Testis (tissue), 3 donors: ENCODE measurements around the gene TTC39B. TPM values are rescaled to one million over a fixed set of nuclear protein-coding genes. Genes with fewer than 3 reads are reported as not detected.

Experiments
- DNase-seq: peaks from one replicate; pipeline ENCODE4 v3.0.0-alpha.2; 2019
- H3K27ac ChIP-seq, 2 donors: fragments of 200-600 bp; sonication (generic); one replicate each; pipeline ENCODE4 v1.5.1; 2019
- H3K27me3 ChIP-seq: fragments of 200-600 bp; sonication (generic); one replicate; pipeline ENCODE4 v1.5.1; 2019
- H3K36me3 ChIP-seq: fragments of 200-600 bp; sonication (generic); one replicate; pipeline ENCODE4 v1.5.1; 2017; ENCODE audit warnings: low read depth; ENCODE audit errors: missing control alignments
- H3K4me1 ChIP-seq: fragments of 200-600 bp; sonication (generic); one replicate; pipeline ENCODE4 v1.5.1; 2019
- H3K4me3 ChIP-seq, 2 donors: fragments of 200-600 bp; sonication (generic); one replicate each; pipeline ENCODE4 v1.5.1; 2017 to 2019
- H3K9me3 ChIP-seq: fragments of 200-600 bp; sonication (generic); one replicate; pipeline ENCODE4 v1.5.1; 2017
- CTCF ChIP-seq, 3 experiments: fragments of 450-650 bp in 2 of 3; fragments of 200-600 bp in 1 of 3; sonication (generic) in 1 of 3; IDR thresholded peaks; one replicate each; pipeline ENCODE4 v1.5.1; 2016 to 2019; ENCODE audit warnings: antibody characterized with exemption in 3 of 3, mild to moderate bottlenecking in 2 of 3, moderate library complexity in 1 of 3
- POLR2A ChIP-seq: fragments of 450-650 bp; IDR thresholded peaks from one replicate; pipeline ENCODE4 v1.6.1; 2017; ENCODE audit warnings: antibody characterized with exemption, mild to moderate bottlenecking, moderate library complexity
- WGBS, 2 donors: methylation state at CpG; one replicate each; pipeline ENCODE4 v1.1.5; 2018; 5-methylcytosine and 5-hydroxymethylcytosine counted together
- intact Hi-C: fragments of 100-400 bp; cut with DNase I; formaldehyde crosslinking; loops from one replicate; pipeline ENCODE4 v1.15.1; 2023; ENCODE audit warnings: low total_unique reads
- polyA plus RNA-seq: library from polyadenylated mRNA; stranded (reverse); fragments of 350-450 nt; fragmentation: Illumina TruSeq; extraction: RNeasy Lipid Tissue Mini Kit (QIAGEN cat#74804); gene quantifications from one replicate; pipeline ENCODE4 v1.2.3, GENCODE V29; 2014; ENCODE audit warnings: low read depth, low replicate concordance; ENCODE audit not compliant: insufficient read depth
- total RNA-seq, 2 donors: library from RNA; depleted of rRNA; stranded (reverse); fragments of >200 nt; gene quantifications; one replicate each; pipeline ENCODE4 v1.2.3, GENCODE V29; 2016

TTC39B gene
- total and polyA plus RNA-seq, 3 donors from 2014 or later, result 5.7 to 8.9 (median 8.5) TPM

GRCh38 chr9:15268317-15268716 is 38.7 kb downstream of the TTC39B start:
- intact Hi-C loops, result no loop called here
- Histone ChIP-seq H3K9me3 (no peaks in the 10 kb centered on the region), H3K27ac (no peak overlapping the region), H3K4me3 (no peak overlapping the region), H3K27me3 (no peaks in the 10 kb centered on the region), H3K4me1 (no peaks in the 10 kb centered on the region), H3K36me3 (no peaks in the 10 kb centered on the region)
- no peak for DNase-seq
- TF ChIP-seq CTCF (IDR thresholded peaks at IDR 0.05) (no peak), POLR2A (no peak)
- 94 to 96% methylated on average over 3 of the region's 3 CpGs for WGBS, 2 donors

- Histone ChIP-seq H3K9me3 (no peaks in the 10 kb centered on the region), H3K4me1 (no peaks in the 10 kb centered on the region), H3K27me3 (no peaks in the 10 kb centered on the region), H3K36me3 (no peaks in the 10 kb centered on the region), H3K4me3 (no peak overlapping the region), H3K27ac (no peak overlapping the region)
- DNase-seq, result no peak
- TF ChIP-seq POLR2A (no peak), CTCF (IDR thresholded peaks at IDR 0.05) (no peak)
- WGBS, 2 donors, result 90 to 96% methylated on average over 1 of the region's 1 CpG
- intact Hi-C loops, result no loop called here
Observed at GRCh38 chr9:15264918-15265317, 42.1 kb downstream of the TTC39B start.

- DNase-seq, result no peak
- 57 to 58% methylated on average over 1 of the region's 1 CpG for WGBS, 2 donors
Observed at GRCh38 chr9:15262581-15262980, 44.4 kb downstream of the TTC39B start.

GRCh38 chr9:15256426-15256825 is 50.6 kb downstream of the TTC39B start:
- no peak for DNase-seq
- intact Hi-C loops, result no loop called here
- Histone ChIP-seq H3K27ac (no peak overlapping the region), H3K27me3 (no peaks in the 10 kb centered on the region), H3K9me3 (no peaks in the 10 kb centered on the region), H3K4me1 (no peaks in the 10 kb centered on the region), H3K4me3 (no peak overlapping the region), H3K36me3 (no peaks in the 10 kb centered on the region)
- WGBS, 2 donors, result 94 to 98% methylated on average over 4 of the region's 4 CpGs
- no peak for TF ChIP-seq POLR2A
- TF ChIP-seq CTCF (IDR thresholded peaks at IDR 0.05), result no peak

More at GRCh38 chr9:15262581-15262980, 44.4 kb downstream of the TTC39B start:
- no peaks in the 10 kb centered on the region for H3K4me1 ChIP-seq
- H3K4me3 ChIP-seq, result no peak overlapping the region
- H3K9me3 ChIP-seq, result no peaks in the 10 kb centered on the region
- intact Hi-C loops, result no loop called here
- H3K27me3 ChIP-seq, result no peaks in the 10 kb centered on the region
- H3K27ac ChIP-seq, result no peak overlapping the region
- TF ChIP-seq POLR2A (no peak), CTCF (IDR thresholded peaks at IDR 0.05) (no peak)
- H3K36me3 ChIP-seq, result no peaks in the 10 kb centered on the region

- no peak overlapping the region for H3K4me3 ChIP-seq
- H3K4me1 ChIP-seq, result no peaks in the 10 kb centered on the region
- no peaks in the 10 kb centered on the region for H3K27me3 ChIP-seq
- no peaks in the 10 kb centered on the region for H3K36me3 ChIP-seq
- H3K9me3 ChIP-seq, result no peaks in the 10 kb centered on the region
- no peak for TF ChIP-seq POLR2A
- H3K27ac ChIP-seq, result no peak overlapping the region
- intact Hi-C loops, result no loop called here
- DNase-seq, result no peak
- 83% methylated on average over 1 of the region's 1 CpG for WGBS, 2 donors
Observed at GRCh38 chr9:15253786-15254185, 53.2 kb downstream of the TTC39B start.
